Caco-2 (cell line): ENCODE measurements around the gene RNASE3. TPM values are rescaled to one million over a fixed set of nuclear protein-coding genes. Genes with fewer than 3 reads are reported as not detected.
"Not testable (repeated sequence)": the region's sequence is repeated elsewhere in the genome, so short reads cannot be mapped to it uniquely, and the experiment has no call there.

Source experiments
- Bru-seq: library from RNA; stranded (reverse); fragments of 400-500 nt; gene quantifications from one replicate; lab custom pipeline; 2021; lab: Mats Ljungman, UMichigan
- BruChase-seq, 2 experiments: library from RNA; stranded (reverse); fragments of 400-500 nt; gene quantifications; one replicate each; lab custom pipeline; 2021; lab: Mats Ljungman, UMichigan
- BruUV-seq: library from RNA; stranded (reverse); fragments of 400-500 nt; replicated peaks from 2 replicates; lab custom pipeline; 2021; lab: Mats Ljungman, UMichigan
- CTCF ChIA-PET: fragments of 300-600 bp; sonication (Branson Sonifier 250); formaldehyde crosslinking; loops from one replicate; lab custom pipeline; 2022; ENCODE audit warnings: antibody characterized with exemption; lab: Charles Lee
- POLR2A ChIA-PET: fragments of 300-600 bp; sonication (Branson Sonifier 250); formaldehyde crosslinking; loops from one replicate; lab custom pipeline; 2022; ENCODE audit warnings: antibody characterized with exemption; lab: Charles Lee
- DNase-seq, 2 experiments: peaks; one replicate each; pipeline versions ENCODE4 v3.0.0 to v3.0.0-alpha.2; 2020 to 2022
- H3K27me3 ChIP-seq: replicated peaks from 2 replicates; pipeline ENCODE4 v1.6.0; 2011; ENCODE audit warnings: low read length; ENCODE audit not compliant: control insufficient read depth, insufficient read depth
- H3K36me3 ChIP-seq: 2 replicates; pipeline ENCODE4 v1.5.1; 2011; ENCODE audit warnings: low read length; ENCODE audit not compliant: control insufficient read depth, insufficient read depth
- H3K4me1 ChIP-seq: fragments of 250-450 bp; sonication (Bioruptor Pico); 2 replicates; pipeline ENCODE4 v1.5.1; 2020; ENCODE audit warnings: mild to moderate bottlenecking
- H3K4me3 ChIP-seq: 2 replicates; pipeline ENCODE4 v1.5.1; 2011; ENCODE audit warnings: low read depth, mild to moderate bottlenecking, control low read depth, low read length
- H3K9me3 ChIP-seq: fragments of 250-450 bp; sonication (Bioruptor Pico); 2 replicates; pipeline ENCODE4 v1.5.1; 2020; ENCODE audit warnings: mild to moderate bottlenecking, moderate library complexity
- H3K27ac Mint-ChIP-seq: one replicate; pipeline ENCODE4 v1.8.0; 2022; ENCODE audit warnings: mixed read lengths; ENCODE audit not compliant: unreplicated experiment
- H3K27me3 Mint-ChIP-seq: one replicate; pipeline ENCODE4 v1.8.0; 2022; ENCODE audit warnings: mixed read lengths; ENCODE audit not compliant: insufficient read depth, unreplicated experiment
- H3K36me3 Mint-ChIP-seq: one replicate; pipeline ENCODE4 v1.8.0; 2022; ENCODE audit warnings: mild to moderate bottlenecking, mixed read lengths; ENCODE audit not compliant: insufficient read depth, unreplicated experiment
- H3K4me1 Mint-ChIP-seq: one replicate; pipeline ENCODE4 v1.8.0; 2022; ENCODE audit warnings: low read depth, mixed read lengths; ENCODE audit not compliant: unreplicated experiment
- H3K4me3 Mint-ChIP-seq: one replicate; pipeline ENCODE4 v1.8.0; 2022; ENCODE audit warnings: mild to moderate bottlenecking, moderate library complexity, mixed read lengths; ENCODE audit not compliant: unreplicated experiment
- H3K9me3 Mint-ChIP-seq: one replicate; pipeline ENCODE4 v1.8.0; 2022; ENCODE audit warnings: mixed read lengths; ENCODE audit not compliant: unreplicated experiment
- intact Hi-C: fragments of 100-400 bp; cut with micrococcal nuclease; formaldehyde crosslinking; loops from one replicate; pipeline ENCODE4 v1.10.0; 2022; ENCODE audit not compliant: unreplicated experiment
- long read RNA-seq: library from polyadenylated mRNA; stranded (forward); transcript quantifications from one replicate; pipeline ENCODE4 v2.0.0, GENCODE V29; 2022
- total RNA-seq: library from RNA; stranded (reverse); gene quantifications from 2 replicates; pipeline ENCODE4 v1.2.3, GENCODE V29; 2022
- TF ChIP-seq, protein P1 (sequence below), 2 experiments: fragments of 200-600 bp in 1 of 2; IDR thresholded peaks; 1 replicate in 1 of 2; 2 replicates in 1 of 2; pipeline versions ENCODE4 v1.5.1 to v1.8.0; 2011 to 2022; ENCODE audit warnings: antibody characterized with exemption in 1 of 2, control low read depth in 1 of 2, inconsistent platforms in 1 of 2, low read depth in 1 of 2, low read length in 1 of 2, mild to moderate bottlenecking in 1 of 2, moderate library complexity in 1 of 2; ENCODE audit not compliant: insufficient read depth in 1 of 2, severe bottlenecking in 1 of 2, unreplicated experiment in 1 of 2

The RNASE3 gene
- total RNA-seq (not detected in 2 replicates), Bru-seq, nascent RNA (not detected), BruChase-seq, experiment 1, labeled RNA remaining after a 2-hour chase (not detected), BruChase-seq, experiment 2, labeled RNA remaining after a 6-hour chase (not detected)
- long read RNA-seq: 0 reads

GRCh38 chr14:20891126-20891825 is at the start of gene RNASE3:
Gene RNASE3 (plus strand): TSS chr14:20891385. CDS start chr14:20891687, 302 bp downstream.
- POLR2A ChIA-PET: not testable (repeated sequence)

DNA sequence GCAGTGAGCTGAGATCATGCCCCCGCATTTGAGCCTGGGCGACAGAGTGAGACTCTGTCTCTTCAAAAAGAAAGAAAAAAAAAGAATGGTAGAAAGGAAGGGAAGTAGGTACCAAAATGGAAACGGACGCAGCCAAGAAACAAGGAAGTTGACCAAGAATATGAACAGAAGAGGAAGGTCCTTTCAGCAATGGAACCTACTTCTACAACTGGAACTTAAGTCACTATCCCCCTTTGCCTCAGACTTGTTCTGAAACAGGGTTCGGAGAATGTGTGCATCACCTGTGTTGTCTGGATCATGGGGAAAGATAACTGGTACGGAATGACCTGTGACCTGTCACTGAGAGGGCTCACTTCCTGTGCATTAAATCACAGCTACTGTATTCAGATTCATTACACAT is 44.6 kb upstream of the RNASE3 start:
- no peaks in the 10 kb centered on the region for H3K27me3 ChIP-seq
- no peaks in the 10 kb centered on the region for H3K36me3 Mint-ChIP-seq
- H3K4me3 ChIP-seq: no peak overlapping the region
- CTCF ChIA-PET: no interaction called here
- H3K27ac Mint-ChIP-seq: no peak overlapping the region
- BruUV-seq: no TSS peak
- H3K4me1 ChIP-seq: peaks cover 15% of the 10 kb centered on the region
- TF ChIP-seq, protein P1, sequence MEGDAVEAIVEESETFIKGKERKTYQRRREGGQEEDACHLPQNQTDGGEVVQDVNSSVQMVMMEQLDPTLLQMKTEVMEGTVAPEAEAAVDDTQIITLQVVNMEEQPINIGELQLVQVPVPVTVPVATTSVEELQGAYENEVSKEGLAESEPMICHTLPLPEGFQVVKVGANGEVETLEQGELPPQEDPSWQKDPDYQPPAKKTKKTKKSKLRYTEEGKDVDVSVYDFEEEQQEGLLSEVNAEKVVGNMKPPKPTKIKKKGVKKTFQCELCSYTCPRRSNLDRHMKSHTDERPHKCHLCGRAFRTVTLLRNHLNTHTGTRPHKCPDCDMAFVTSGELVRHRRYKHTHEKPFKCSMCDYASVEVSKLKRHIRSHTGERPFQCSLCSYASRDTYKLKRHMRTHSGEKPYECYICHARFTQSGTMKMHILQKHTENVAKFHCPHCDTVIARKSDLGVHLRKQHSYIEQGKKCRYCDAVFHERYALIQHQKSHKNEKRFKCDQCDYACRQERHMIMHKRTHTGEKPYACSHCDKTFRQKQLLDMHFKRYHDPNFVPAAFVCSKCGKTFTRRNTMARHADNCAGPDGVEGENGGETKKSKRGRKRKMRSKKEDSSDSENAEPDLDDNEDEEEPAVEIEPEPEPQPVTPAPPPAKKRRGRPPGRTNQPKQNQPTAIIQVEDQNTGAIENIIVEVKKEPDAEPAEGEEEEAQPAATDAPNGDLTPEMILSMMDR (IDR thresholded peaks at IDR 0.05; ENCODE audit: insufficient read depth in 1 of 2, low read depth in 1 of 2, low read length in 1 of 2, severe bottlenecking in 1 of 2, unreplicated experiment in 1 of 2): no peak
- no peaks in the 10 kb centered on the region for H3K9me3 Mint-ChIP-seq
- no peaks in the 10 kb centered on the region for H3K27me3 Mint-ChIP-seq
- intact Hi-C loops: no loop called here
- no peaks in the 10 kb centered on the region for H3K9me3 ChIP-seq
- POLR2A ChIA-PET: no interaction called here
- H3K4me3 Mint-ChIP-seq: no peak overlapping the region
- peaks cover 14% of the 10 kb centered on the region for H3K4me1 Mint-ChIP-seq
- no peaks in the 10 kb centered on the region for H3K36me3 ChIP-seq
- no peak for DNase-seq

More at GRCh38 chr14:20891126-20891825, at the start of gene RNASE3:
- H3K36me3 Mint-ChIP-seq, H3K27ac Mint-ChIP-seq, H3K9me3 Mint-ChIP-seq, BruUV-seq, H3K9me3 ChIP-seq, CTCF ChIA-PET, DNase-seq, H3K4me3 ChIP-seq, H3K36me3 ChIP-seq, H3K4me3 Mint-ChIP-seq, H3K27me3 ChIP-seq, H3K4me1 ChIP-seq, intact Hi-C loops: not testable (repeated sequence)
- peaks cover 36% of the 10 kb centered on the region for H3K27me3 Mint-ChIP-seq
- peaks cover 14% of the 10 kb centered on the region for H3K4me1 Mint-ChIP-seq

DNA sequence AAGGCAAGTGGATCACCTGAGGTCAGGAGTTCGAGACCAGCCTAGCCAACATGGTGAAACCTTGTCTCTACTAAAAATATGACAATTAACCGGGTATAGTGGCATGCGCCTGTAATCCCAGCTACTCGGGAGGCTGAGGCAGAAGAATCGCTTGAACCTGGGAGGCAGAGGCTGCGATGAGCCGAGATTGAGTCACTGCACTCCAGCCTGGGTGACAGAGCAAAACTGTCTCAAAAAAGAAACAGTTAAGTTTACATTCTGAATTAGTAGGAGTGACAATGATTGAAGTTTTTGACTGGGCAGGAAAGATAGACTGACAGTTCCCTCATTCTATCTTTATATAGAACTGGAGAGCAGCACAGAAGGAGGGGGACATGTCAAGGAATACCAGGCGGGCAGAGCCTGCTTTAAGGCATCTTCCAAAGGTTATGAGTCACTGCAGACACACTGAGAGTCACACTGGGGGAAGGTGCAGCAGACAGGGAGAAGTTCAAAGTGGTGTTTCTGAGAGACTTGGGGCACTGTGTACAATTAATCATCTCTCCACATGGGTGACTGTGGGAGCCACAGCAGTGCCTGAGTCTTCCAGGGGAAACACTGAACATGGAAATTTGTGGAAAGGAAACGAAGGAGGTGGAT is 42.8 kb upstream of the RNASE3 start:
- H3K27me3 ChIP-seq: no peaks in the 10 kb centered on the region
- peak overlapping the region; percentile 38 for H3K4me3 Mint-ChIP-seq
- no peaks in the 10 kb centered on the region for H3K36me3 ChIP-seq
- CTCF ChIA-PET: interaction anchor here (1.0 to 3.2 kb wide), 6 partner anchors 9 to 166 kb away, joined by 3 to 16 read pairs (median 5); no protein-coding TSS in a partner anchor
- H3K27me3 Mint-ChIP-seq: no peaks in the 10 kb centered on the region
- intact Hi-C loops: no loop called here
- H3K4me1 ChIP-seq: peaks cover 15% of the 10 kb centered on the region
- no peak for DNase-seq
- H3K36me3 Mint-ChIP-seq: no peaks in the 10 kb centered on the region
- H3K9me3 ChIP-seq: no peaks in the 10 kb centered on the region
- peak overlapping the region; percentile 82 for H3K27ac Mint-ChIP-seq
- POLR2A ChIA-PET: interaction anchor here (0.5 kb wide), 1 partner anchor 277 kb away, joined by 8 read pairs; no protein-coding TSS in a partner anchor
- no TSS peak for BruUV-seq
- peaks cover 20% of the 10 kb centered on the region for H3K4me1 Mint-ChIP-seq
- H3K9me3 Mint-ChIP-seq: no peaks in the 10 kb centered on the region
- TF ChIP-seq, protein P1 (IDR thresholded peaks at IDR 0.05; ENCODE audit: insufficient read depth in 1 of 2, low read depth in 1 of 2, low read length in 1 of 2, severe bottlenecking in 1 of 2, unreplicated experiment in 1 of 2): no peak
- H3K4me3 ChIP-seq: no peak overlapping the region
